ENCODE data around the gene TBCEL. TPM values are rescaled to one million over a fixed set of nuclear protein-coding genes. Genes with fewer than 3 reads are reported as not detected.

Gene TBCEL
- polyA plus RNA-seq, 1 donor (not counting 4 experiments of a cell fraction or from before 2014, with no cell fraction given): 15.1 TPM

GRCh38 chr11:121108413-121108812 lies 84.5 kb downstream of the TBCEL start:
- Histone ChIP-seq H3K9ac (ENCODE audit: control insufficient read depth, extremely low read depth, insufficient read depth, low read length) (no peak overlapping the region), H3K4me1 (ENCODE audit: control insufficient read depth, extremely low read depth, insufficient read depth, low read length) (no peaks in the 10 kb centered on the region), H3K36me3 (ENCODE audit: control insufficient read depth in 2 of 2, extremely low read depth in 1 of 2, insufficient read depth in 2 of 2, low read length in 2 of 2) (no peaks in the 10 kb centered on the region), H3K27ac (ENCODE audit: control insufficient read depth, insufficient read depth, low read length) (no peak overlapping the region), H2AFZ (ENCODE audit: control insufficient read depth, low read length) (no peak overlapping the region), H3K4me3 (ENCODE audit: control insufficient read depth in 2 of 3, extremely low read depth in 1 of 3, insufficient read depth in 2 of 3, low read depth in 1 of 3, low read length in 3 of 3) (no peak overlapping the region), H3K9me1 (ENCODE audit: control insufficient read depth, extremely low read depth, insufficient read depth, low read length) (no peaks in the 10 kb centered on the region), H3K4me2 (ENCODE audit: control insufficient read depth, extremely low read depth, insufficient read depth, low read depth, low read length) (no peak overlapping the region), H3K27me3 (ENCODE audit: control insufficient read depth, extremely low read depth, insufficient read depth, low read length) (no peaks in the 10 kb centered on the region), H4K20me1 (ENCODE audit: control insufficient read depth, extremely low read depth, insufficient read depth, low read length) (no peaks in the 10 kb centered on the region), H3K79me2 (ENCODE audit: control insufficient read depth, insufficient read depth, low read length) (no peaks in the 10 kb centered on the region), H3K9me3 (ENCODE audit: control insufficient read depth, low read depth, low read length) (no peaks in the 10 kb centered on the region)
- no peak for DNase-seq (ENCODE audit: low read depth, low spot score)
- no peak for FAIRE-seq
- TF ChIP-seq EZH2 (IDR thresholded peaks at IDR 0.05; ENCODE audit: low read length): no peak
- TF ChIP-seq, protein P1, sequence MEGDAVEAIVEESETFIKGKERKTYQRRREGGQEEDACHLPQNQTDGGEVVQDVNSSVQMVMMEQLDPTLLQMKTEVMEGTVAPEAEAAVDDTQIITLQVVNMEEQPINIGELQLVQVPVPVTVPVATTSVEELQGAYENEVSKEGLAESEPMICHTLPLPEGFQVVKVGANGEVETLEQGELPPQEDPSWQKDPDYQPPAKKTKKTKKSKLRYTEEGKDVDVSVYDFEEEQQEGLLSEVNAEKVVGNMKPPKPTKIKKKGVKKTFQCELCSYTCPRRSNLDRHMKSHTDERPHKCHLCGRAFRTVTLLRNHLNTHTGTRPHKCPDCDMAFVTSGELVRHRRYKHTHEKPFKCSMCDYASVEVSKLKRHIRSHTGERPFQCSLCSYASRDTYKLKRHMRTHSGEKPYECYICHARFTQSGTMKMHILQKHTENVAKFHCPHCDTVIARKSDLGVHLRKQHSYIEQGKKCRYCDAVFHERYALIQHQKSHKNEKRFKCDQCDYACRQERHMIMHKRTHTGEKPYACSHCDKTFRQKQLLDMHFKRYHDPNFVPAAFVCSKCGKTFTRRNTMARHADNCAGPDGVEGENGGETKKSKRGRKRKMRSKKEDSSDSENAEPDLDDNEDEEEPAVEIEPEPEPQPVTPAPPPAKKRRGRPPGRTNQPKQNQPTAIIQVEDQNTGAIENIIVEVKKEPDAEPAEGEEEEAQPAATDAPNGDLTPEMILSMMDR (optimal IDR thresholded peaks at IDR 0.05 in 1 of 3, IDR thresholded peaks at IDR 0.05 in 1 of 3, conservative IDR thresholded peaks at IDR 0.05 in 1 of 3; ENCODE audit: extremely low read depth in 1 of 3, insufficient read depth in 2 of 3, low read length in 3 of 3): no peak
- dilution Hi-C loops (cut with MboI; ENCODE audit: extremely low pct_ligation_motif_present, low sequenced_read_pairs): no loop called here

DNA sequence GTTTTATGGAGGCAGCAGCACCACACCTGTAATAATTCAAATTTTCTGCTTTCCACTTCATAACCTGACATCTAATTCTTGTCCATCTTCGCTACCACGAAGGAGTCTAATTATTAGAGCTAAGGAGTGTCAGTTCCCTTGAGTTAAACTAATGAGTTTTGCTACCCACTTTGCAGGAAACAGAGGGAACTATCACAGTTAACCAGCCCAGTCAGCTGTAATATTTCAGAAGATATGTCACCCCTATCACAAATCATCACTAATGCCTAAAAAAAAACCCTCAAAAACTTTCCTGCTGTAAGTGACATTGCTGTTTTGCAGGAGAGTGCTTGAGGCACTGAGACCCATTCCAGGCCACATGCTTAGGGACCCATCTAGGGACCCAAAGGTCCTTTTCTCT lies 85.6 kb downstream of the TBCEL start:
- FAIRE-seq (no peak), DNase-seq (ENCODE audit: low read depth, low spot score) (no peak)
- dilution Hi-C loops (cut with MboI; ENCODE audit: extremely low pct_ligation_motif_present, low sequenced_read_pairs): no loop called here
- no peaks in the 10 kb centered on the region for H3K9me3 ChIP-seq (ENCODE audit: control insufficient read depth, low read depth, low read length)
- H3K4me1 ChIP-seq (ENCODE audit: control insufficient read depth, extremely low read depth, insufficient read depth, low read length): no peaks in the 10 kb centered on the region
- no peaks in the 10 kb centered on the region for H3K9me1 ChIP-seq (ENCODE audit: control insufficient read depth, extremely low read depth, insufficient read depth, low read length)
- TF ChIP-seq, protein P1 (optimal IDR thresholded peaks at IDR 0.05 in 1 of 3, IDR thresholded peaks at IDR 0.05 in 1 of 3, conservative IDR thresholded peaks at IDR 0.05 in 1 of 3; ENCODE audit: extremely low read depth in 1 of 3, insufficient read depth in 2 of 3, low read length in 3 of 3): no peak
- TF ChIP-seq EZH2 (IDR thresholded peaks at IDR 0.05; ENCODE audit: low read length): no peak
- no peaks in the 10 kb centered on the region for H3K27me3 ChIP-seq (ENCODE audit: control insufficient read depth, extremely low read depth, insufficient read depth, low read length)
- no peak overlapping the region for H3K4me2 ChIP-seq (ENCODE audit: control insufficient read depth, extremely low read depth, insufficient read depth, low read depth, low read length)
- no peaks in the 10 kb centered on the region for H3K79me2 ChIP-seq (ENCODE audit: control insufficient read depth, insufficient read depth, low read length)
- H4K20me1 ChIP-seq (ENCODE audit: control insufficient read depth, extremely low read depth, insufficient read depth, low read length): no peaks in the 10 kb centered on the region
- no peak overlapping the region for H3K4me3 ChIP-seq (ENCODE audit: control insufficient read depth in 2 of 3, extremely low read depth in 1 of 3, insufficient read depth in 2 of 3, low read depth in 1 of 3, low read length in 3 of 3)
- H3K9ac ChIP-seq (ENCODE audit: control insufficient read depth, extremely low read depth, insufficient read depth, low read length): no peak overlapping the region
- H2AFZ ChIP-seq (ENCODE audit: control insufficient read depth, low read length): no peak overlapping the region
- H3K27ac ChIP-seq (ENCODE audit: control insufficient read depth, insufficient read depth, low read length): no peak overlapping the region
- H3K36me3 ChIP-seq (ENCODE audit: control insufficient read depth in 2 of 2, extremely low read depth in 1 of 2, insufficient read depth in 2 of 2, low read length in 2 of 2): no peaks in the 10 kb centered on the region

All from keratinocyte (primary cell).